ENCODE measurements around the gene ADK. TPM values are rescaled to one million over a fixed set of nuclear protein-coding genes. Genes with fewer than 3 reads are reported as not detected.
"Not testable (repeated sequence)": the region's sequence is repeated elsewhere in the genome, so short reads cannot be mapped to it uniquely, and the experiment has no call there.

The ADK gene
- total RNA-seq, 1 donor from 2014 or later, result 27.1 TPM

GRCh38 chr10:74457478-74457877 is 306.5 kb downstream of the ADK start:
- intact Hi-C loops (cut with micrococcal nuclease), result not testable (repeated sequence)

- intact Hi-C loops (cut with micrococcal nuclease), result no loop called here
Measured at GRCh38 chr10:74460812-74461211, 309.8 kb downstream of the ADK start.

- intact Hi-C loops (cut with micrococcal nuclease), result no loop called here
Measured at GRCh38 chr10:74474022-74474713, 323.1 kb downstream of the ADK start.

- intact Hi-C loops (cut with micrococcal nuclease), result not testable (repeated sequence)
Measured at GRCh38 chr10:74476162-74476706, 325.2 kb downstream of the ADK start.

GRCh38 chr10:74480778-74481177 is 329.8 kb downstream of the ADK start:
- intact Hi-C loops (cut with micrococcal nuclease), result no loop called here

- intact Hi-C loops (cut with micrococcal nuclease), result no loop called here
Measured at GRCh38 chr10:74483356-74483755, 332.3 kb downstream of the ADK start.

GRCh38 chr10:74485283-74485682 is 334.3 kb downstream of the ADK start:
- intact Hi-C loops (cut with micrococcal nuclease), result no loop called here

GRCh38 chr10:74486659-74487058 is 335.6 kb downstream of the ADK start:
- intact Hi-C loops (cut with micrococcal nuclease), result no loop called here

- intact Hi-C loops (cut with micrococcal nuclease), result no loop called here
Measured at GRCh38 chr10:74488907-74489306, 337.9 kb downstream of the ADK start.

- intact Hi-C loops (cut with micrococcal nuclease), result no loop called here
Measured at GRCh38 chr10:74490551-74490950, 339.5 kb downstream of the ADK start.

GRCh38 chr10:74491014-74491413 is 340.0 kb downstream of the ADK start:
- intact Hi-C loops (cut with micrococcal nuclease), result no loop called here

GRCh38 chr10:74496276-74496675 is 345.3 kb downstream of the ADK start:
- intact Hi-C loops (cut with micrococcal nuclease), result not testable (repeated sequence)

GRCh38 chr10:74498664-74499063 is 347.6 kb downstream of the ADK start:
- intact Hi-C loops (cut with micrococcal nuclease), result not testable (repeated sequence)

GRCh38 chr10:74500026-74500704 is 349.1 kb downstream of the ADK start:
- intact Hi-C loops (cut with micrococcal nuclease), result loop anchor here (5.0 kb wide), 1 partner anchor 87 kb away; no protein-coding TSS in a partner anchor

GRCh38 chr10:74500816-74501215 is 349.8 kb downstream of the ADK start:
- intact Hi-C loops (cut with micrococcal nuclease), result loop anchor here (5.0 kb wide), 1 partner anchor 86 kb away; no protein-coding TSS in a partner anchor

- intact Hi-C loops (cut with micrococcal nuclease), result loop anchor here (5.0 kb wide), 1 partner anchor 84 kb away; no protein-coding TSS in a partner anchor
Measured at GRCh38 chr10:74502963-74503608, 352.1 kb downstream of the ADK start.

- intact Hi-C loops (cut with micrococcal nuclease), result no loop called here
Measured at GRCh38 chr10:74507951-74508350, 356.9 kb downstream of the ADK start.

- intact Hi-C loops (cut with micrococcal nuclease), result no loop called here
Measured at GRCh38 chr10:74510594-74510993, 359.6 kb downstream of the ADK start.

- intact Hi-C loops (cut with micrococcal nuclease), result no loop called here
Measured at GRCh38 chr10:74511051-74511450, 360.0 kb downstream of the ADK start.

- intact Hi-C loops (cut with micrococcal nuclease), result no loop called here
Measured at GRCh38 chr10:74514322-74514721, 363.3 kb downstream of the ADK start.

- intact Hi-C loops (cut with micrococcal nuclease), result no loop called here
Measured at GRCh38 chr10:74518061-74518460, 367.0 kb downstream of the ADK start.

GRCh38 chr10:74521526-74521925 is 370.5 kb downstream of the ADK start:
- intact Hi-C loops (cut with micrococcal nuclease), result no loop called here
